ENCODE data around the gene ANO7. TPM values are rescaled to one million over a fixed set of nuclear protein-coding genes. Genes with fewer than 3 reads are reported as not detected.

The ANO7 gene
- total RNA-seq, 4 donors from 2014 or later, result 0.10 to 0.62 (median 0.24) TPM

- Histone ChIP-seq H3K36me3 (no peaks in the 10 kb centered on the region), H3K4me3 (no peak overlapping the region), H3K27ac (no peak overlapping the region), H3K9me3 (no peaks in the 10 kb centered on the region), H3K27me3 (no peaks in the 10 kb centered on the region), H3K4me1 (peaks cover 0 to 10% of the 10 kb centered on the region in 2 donors)
- in situ Hi-C loops (cut with MboI; ENCODE audit: low sequenced_read_pairs in 4 of 4), result no loop called here
- ATAC-seq (no peak), DNase-seq (no peak)
- intact Hi-C loops (cut with DNase I; ENCODE audit: low total_unique reads), result loop anchor here (10.0 kb wide), 1 partner anchor 109 kb away; the partner anchor contains the start of gene MTERF4
- TF ChIP-seq, protein P1, sequence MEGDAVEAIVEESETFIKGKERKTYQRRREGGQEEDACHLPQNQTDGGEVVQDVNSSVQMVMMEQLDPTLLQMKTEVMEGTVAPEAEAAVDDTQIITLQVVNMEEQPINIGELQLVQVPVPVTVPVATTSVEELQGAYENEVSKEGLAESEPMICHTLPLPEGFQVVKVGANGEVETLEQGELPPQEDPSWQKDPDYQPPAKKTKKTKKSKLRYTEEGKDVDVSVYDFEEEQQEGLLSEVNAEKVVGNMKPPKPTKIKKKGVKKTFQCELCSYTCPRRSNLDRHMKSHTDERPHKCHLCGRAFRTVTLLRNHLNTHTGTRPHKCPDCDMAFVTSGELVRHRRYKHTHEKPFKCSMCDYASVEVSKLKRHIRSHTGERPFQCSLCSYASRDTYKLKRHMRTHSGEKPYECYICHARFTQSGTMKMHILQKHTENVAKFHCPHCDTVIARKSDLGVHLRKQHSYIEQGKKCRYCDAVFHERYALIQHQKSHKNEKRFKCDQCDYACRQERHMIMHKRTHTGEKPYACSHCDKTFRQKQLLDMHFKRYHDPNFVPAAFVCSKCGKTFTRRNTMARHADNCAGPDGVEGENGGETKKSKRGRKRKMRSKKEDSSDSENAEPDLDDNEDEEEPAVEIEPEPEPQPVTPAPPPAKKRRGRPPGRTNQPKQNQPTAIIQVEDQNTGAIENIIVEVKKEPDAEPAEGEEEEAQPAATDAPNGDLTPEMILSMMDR (IDR thresholded peaks at IDR 0.05 in 4 of 5, conservative IDR thresholded peaks at IDR 0.05 in 1 of 5), result no peak
- no peak for TF ChIP-seq POLR2A (IDR thresholded peaks at IDR 0.05)
Measured at GRCh38 chr2:241213567-241213966, 25.1 kb downstream of the ANO7 start.

DNA sequence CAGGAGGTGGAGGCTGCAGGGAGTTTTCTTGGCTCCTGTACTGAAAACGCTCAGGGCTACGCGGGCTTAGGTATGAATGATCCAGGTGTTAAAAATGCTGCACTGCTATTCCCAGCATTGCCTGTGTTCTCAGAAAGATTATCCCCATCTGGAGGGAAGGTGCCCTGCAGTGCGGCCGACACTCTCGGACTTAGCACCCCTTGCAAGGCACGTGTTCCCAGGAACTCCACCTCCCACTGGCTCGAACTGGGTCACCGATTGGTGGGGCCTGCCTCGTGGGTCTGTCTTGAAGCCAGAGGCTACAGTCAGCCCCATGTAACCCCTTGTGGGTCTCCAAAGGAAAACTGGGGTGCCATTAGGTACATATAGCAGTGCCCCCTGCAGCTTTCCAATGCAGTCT is 25.7 kb downstream of the ANO7 start:
- peaks cover 4 to 16% of the 10 kb centered on the region in 2 donors for H3K4me1 ChIP-seq
- intact Hi-C loops (cut with DNase I; ENCODE audit: low total_unique reads) (loop anchor here (10.0 kb wide), 1 partner anchor 109 kb away; the partner anchor contains the start of gene MTERF4), in situ Hi-C loops (cut with MboI; ENCODE audit: low sequenced_read_pairs in 4 of 4) (no loop called here)
- H3K36me3 ChIP-seq, result no peaks in the 10 kb centered on the region
- TF ChIP-seq, protein P1 (IDR thresholded peaks at IDR 0.05 in 4 of 5, conservative IDR thresholded peaks at IDR 0.05 in 1 of 5), result no peak
- TF ChIP-seq POLR2A (IDR thresholded peaks at IDR 0.05), result no peak
- DNase-seq (no peak), ATAC-seq (no peak)
- no peaks in the 10 kb centered on the region for H3K27me3 ChIP-seq
- no peak overlapping the region for H3K27ac ChIP-seq
- no peak overlapping the region for H3K4me3 ChIP-seq
- H3K9me3 ChIP-seq, result no peaks in the 10 kb centered on the region

GRCh38 chr2:241214766-241215165 is 26.3 kb downstream of the ANO7 start:
- H3K36me3 ChIP-seq, result no peaks in the 10 kb centered on the region
- ATAC-seq (no peak), DNase-seq (no peak)
- H3K27me3 ChIP-seq, result no peaks in the 10 kb centered on the region
- no peaks in the 10 kb centered on the region for H3K9me3 ChIP-seq
- in situ Hi-C loops (cut with MboI; ENCODE audit: low sequenced_read_pairs in 4 of 4) (no loop called here), intact Hi-C loops (cut with DNase I; ENCODE audit: low total_unique reads) (loop anchor here (5.0 to 10.0 kb wide), 5 partner anchors 58 to 652 kb away; partner anchors contain the start of genes DUSP28, FARP2, MTERF4 and STK25)
- H3K4me3 ChIP-seq, result no peak overlapping the region
- no peak overlapping the region for H3K27ac ChIP-seq
- peaks cover 4 to 16% of the 10 kb centered on the region in 2 donors for H3K4me1 ChIP-seq
- TF ChIP-seq, protein P1 (IDR thresholded peaks at IDR 0.05 in 4 of 5, conservative IDR thresholded peaks at IDR 0.05 in 1 of 5), result no peak
- TF ChIP-seq POLR2A (IDR thresholded peaks at IDR 0.05), result no peak

GRCh38 chr2:241215421-241215820 is 26.9 kb downstream of the ANO7 start:
- in situ Hi-C loops (cut with MboI; ENCODE audit: low sequenced_read_pairs in 4 of 4) (no loop called here), intact Hi-C loops (cut with DNase I; ENCODE audit: low total_unique reads) (loop anchor here (5.0 to 10.0 kb wide), 5 partner anchors 57 to 653 kb away; partner anchors contain the start of genes DUSP28, FARP2, MTERF4 and STK25)
- no peak overlapping the region for H3K4me3 ChIP-seq
- ATAC-seq (no peak), DNase-seq (no peak)
- no peak overlapping the region for H3K27ac ChIP-seq
- H3K36me3 ChIP-seq, result no peaks in the 10 kb centered on the region
- no peak for TF ChIP-seq POLR2A (IDR thresholded peaks at IDR 0.05)
- TF ChIP-seq, protein P1 (IDR thresholded peaks at IDR 0.05 in 4 of 5, conservative IDR thresholded peaks at IDR 0.05 in 1 of 5), result no peak
- no peaks in the 10 kb centered on the region for H3K9me3 ChIP-seq
- H3K4me1 ChIP-seq, result peaks cover 4 to 16% of the 10 kb centered on the region in 2 donors
- no peaks in the 10 kb centered on the region for H3K27me3 ChIP-seq

Measured in gastrocnemius medialis (tissue), 4 donors.